Left ventricle myocardium inferior (tissue), 1 donor: Measurements from ENCODE around the gene CPLANE1. TPM values are rescaled to one million over a fixed set of nuclear protein-coding genes. Genes with fewer than 3 reads are reported as not detected.
"Not testable (repeated sequence)": the region's sequence is repeated elsewhere in the genome, so short reads cannot be mapped to it uniquely, and the experiment has no call there.

ENCODE experiments used
- DNase-seq: peaks from one replicate; pipeline ENCODE4 v3.0.0-alpha.2; 2020
- H3K27ac ChIP-seq: fragments of 200-600 bp; replicated peaks from 2 replicates; pipeline ENCODE4 v1.8.0; 2021
- H3K27me3 ChIP-seq: fragments of 200-600 bp; 2 replicates; pipeline ENCODE4 v1.8.0; 2021; ENCODE audit warnings: low read depth
- H3K36me3 ChIP-seq: fragments of 200-600 bp; 2 replicates; pipeline ENCODE4 v1.8.0; 2021
- H3K4me1 ChIP-seq: fragments of 200-600 bp; 2 replicates; pipeline ENCODE4 v1.8.0; 2021
- H3K4me3 ChIP-seq: fragments of 200-600 bp; 2 replicates; pipeline ENCODE4 v1.8.0; 2021; ENCODE audit warnings: mild to moderate bottlenecking, moderate library complexity
- H3K9me3 ChIP-seq: fragments of 200-600 bp; replicated peaks from 2 replicates; pipeline ENCODE4 v1.8.0; 2021
- intact Hi-C: fragments of 100-400 bp; cut with micrococcal nuclease; formaldehyde crosslinking; loops from one replicate; pipeline ENCODE4 v1.11.0; 2022
- total RNA-seq: library from RNA; stranded (reverse); fragmentation: NEBNext Ultra II Directional; extraction: Animal tissue kit (Norgen Biotek cat#: 25700); gene quantifications from one replicate; pipeline ENCODE4 v1.2.1, GENCODE V29; 2021
- TF ChIP-seq, protein P1 (sequence below): fragments of 200-600 bp; IDR thresholded peaks from 2 replicates; pipeline ENCODE4 v1.8.0; 2021; ENCODE audit warnings: antibody characterized with exemption, mild to moderate bottlenecking, borderline replicate concordance
- donor health status: DM: no; HTN: yes; CAD: no; lungs with severe emphysema.

Gene CPLANE1
- total RNA-seq, 1 donor from 2014 or later, result 8.3 TPM

- DNase-seq, result no peak
- H3K4me3 ChIP-seq, result no peak overlapping the region
- peaks cover 89% of the 10 kb centered on the region for H3K36me3 ChIP-seq
- H3K27me3 ChIP-seq, result no peaks in the 10 kb centered on the region
- H3K27ac ChIP-seq, result no peak overlapping the region
- intact Hi-C loops, result no loop called here
- H3K9me3 ChIP-seq, result peaks cover 12% of the 10 kb centered on the region
- H3K4me1 ChIP-seq, result no peaks in the 10 kb centered on the region
- TF ChIP-seq, protein P1, sequence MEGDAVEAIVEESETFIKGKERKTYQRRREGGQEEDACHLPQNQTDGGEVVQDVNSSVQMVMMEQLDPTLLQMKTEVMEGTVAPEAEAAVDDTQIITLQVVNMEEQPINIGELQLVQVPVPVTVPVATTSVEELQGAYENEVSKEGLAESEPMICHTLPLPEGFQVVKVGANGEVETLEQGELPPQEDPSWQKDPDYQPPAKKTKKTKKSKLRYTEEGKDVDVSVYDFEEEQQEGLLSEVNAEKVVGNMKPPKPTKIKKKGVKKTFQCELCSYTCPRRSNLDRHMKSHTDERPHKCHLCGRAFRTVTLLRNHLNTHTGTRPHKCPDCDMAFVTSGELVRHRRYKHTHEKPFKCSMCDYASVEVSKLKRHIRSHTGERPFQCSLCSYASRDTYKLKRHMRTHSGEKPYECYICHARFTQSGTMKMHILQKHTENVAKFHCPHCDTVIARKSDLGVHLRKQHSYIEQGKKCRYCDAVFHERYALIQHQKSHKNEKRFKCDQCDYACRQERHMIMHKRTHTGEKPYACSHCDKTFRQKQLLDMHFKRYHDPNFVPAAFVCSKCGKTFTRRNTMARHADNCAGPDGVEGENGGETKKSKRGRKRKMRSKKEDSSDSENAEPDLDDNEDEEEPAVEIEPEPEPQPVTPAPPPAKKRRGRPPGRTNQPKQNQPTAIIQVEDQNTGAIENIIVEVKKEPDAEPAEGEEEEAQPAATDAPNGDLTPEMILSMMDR, result no peak
Measured at GRCh38 chr5:37146896-37147295, 102.3 kb downstream of the CPLANE1 start.

DNA sequence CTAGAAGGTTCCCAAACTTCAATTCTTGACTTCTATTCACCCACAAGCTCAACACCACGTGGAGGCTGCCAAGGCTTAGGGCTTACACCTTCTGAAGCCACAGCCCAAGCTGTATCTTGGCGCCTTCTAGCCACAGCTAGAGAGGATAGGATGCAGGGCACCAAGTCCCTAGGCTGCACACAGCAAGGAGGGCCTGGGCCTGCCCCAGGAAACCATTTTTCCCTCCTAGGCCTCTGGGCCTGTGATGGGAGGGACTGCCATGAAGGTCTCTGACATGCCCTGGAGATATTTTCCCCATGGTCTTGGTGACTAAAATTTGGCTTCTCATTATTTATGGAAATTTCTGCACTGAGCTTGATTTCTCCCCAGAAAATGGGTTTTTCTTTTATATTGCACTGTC lies 112.5 kb downstream of the CPLANE1 start:
- Histone ChIP-seq H3K36me3 (peaks cover 63% of the 10 kb centered on the region), H3K4me3 (no peak overlapping the region), H3K27ac (no peak overlapping the region), H3K9me3 (no peaks in the 10 kb centered on the region), H3K27me3 (no peaks in the 10 kb centered on the region), H3K4me1 (peaks cover 4% of the 10 kb centered on the region)
- DNase-seq, result no peak
- TF ChIP-seq, protein P1, result no peak
- intact Hi-C loops, result no loop called here

GRCh38 chr5:37135312-37135711 lies 113.9 kb downstream of the CPLANE1 start:
- H3K4me1 ChIP-seq, DNase-seq, H3K4me3 ChIP-seq, H3K27me3 ChIP-seq, H3K9me3 ChIP-seq, intact Hi-C loops, H3K27ac ChIP-seq: not testable (repeated sequence)
- peaks cover 60% of the 10 kb centered on the region for H3K36me3 ChIP-seq

- no peak for DNase-seq
- no peak overlapping the region for H3K27ac ChIP-seq
- peaks cover 14% of the 10 kb centered on the region for H3K9me3 ChIP-seq
- peaks cover 65% of the 10 kb centered on the region for H3K36me3 ChIP-seq
- no peaks in the 10 kb centered on the region for H3K27me3 ChIP-seq
- intact Hi-C loops, result no loop called here
- peaks cover 4% of the 10 kb centered on the region for H3K4me1 ChIP-seq
- no peak overlapping the region for H3K4me3 ChIP-seq
- TF ChIP-seq, protein P1, result no peak
Measured at GRCh38 chr5:37133939-37134338, 115.2 kb downstream of the CPLANE1 start.

GRCh38 chr5:37132646-37133045 lies 116.5 kb downstream of the CPLANE1 start:
- H3K36me3 ChIP-seq, result peaks cover 54% of the 10 kb centered on the region
- no peak overlapping the region for H3K4me3 ChIP-seq

DNA sequence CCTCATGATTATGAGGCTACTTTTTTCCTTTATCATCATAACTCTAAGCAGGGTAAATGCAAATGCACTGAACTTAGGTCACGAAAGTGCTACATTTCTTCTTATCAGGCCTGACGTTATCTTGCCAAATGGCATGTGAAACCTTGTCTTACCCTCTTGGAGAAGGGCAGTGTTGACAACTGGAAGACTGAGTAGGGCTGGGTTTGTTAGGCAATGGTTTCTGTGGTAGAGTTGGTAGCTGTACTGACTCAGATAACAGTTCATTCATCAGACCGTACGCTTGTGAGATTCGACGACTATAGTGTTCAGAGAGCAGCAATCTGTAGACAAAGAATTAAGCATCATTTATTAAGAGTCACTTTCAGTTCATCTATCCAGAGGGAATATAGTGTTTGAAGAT lies 127.7 kb downstream of the CPLANE1 start:
- Histone ChIP-seq H3K27me3 (no peaks in the 10 kb centered on the region), H3K36me3 (peaks cover 86% of the 10 kb centered on the region), H3K9me3 (no peaks in the 10 kb centered on the region), H3K4me3 (no peak overlapping the region), H3K4me1 (no peaks in the 10 kb centered on the region), H3K27ac (no peak overlapping the region)
- intact Hi-C loops, result no loop called here
- TF ChIP-seq, protein P1, result no peak
- no peak for DNase-seq

More at GRCh38 chr5:37132646-37133045, 116.5 kb downstream of the CPLANE1 start:
- Histone ChIP-seq H3K4me1 (peaks cover 4% of the 10 kb centered on the region), H3K27me3 (no peaks in the 10 kb centered on the region), H3K9me3 (peaks cover 18% of the 10 kb centered on the region), H3K27ac (no peak overlapping the region)
- TF ChIP-seq, protein P1, result no peak
- intact Hi-C loops, result no loop called here
- no peak for DNase-seq
